ENCODE results near the gene C17orf78. TPM values are rescaled to one million over a fixed set of nuclear protein-coding genes. Genes with fewer than 3 reads are reported as not detected.

Gene C17orf78
- total and polyA plus RNA-seq, 2 of the 13 experiments (the other 11 are each of a cell fraction or from before 2014, with no cell fraction given) = not detected

DNA sequence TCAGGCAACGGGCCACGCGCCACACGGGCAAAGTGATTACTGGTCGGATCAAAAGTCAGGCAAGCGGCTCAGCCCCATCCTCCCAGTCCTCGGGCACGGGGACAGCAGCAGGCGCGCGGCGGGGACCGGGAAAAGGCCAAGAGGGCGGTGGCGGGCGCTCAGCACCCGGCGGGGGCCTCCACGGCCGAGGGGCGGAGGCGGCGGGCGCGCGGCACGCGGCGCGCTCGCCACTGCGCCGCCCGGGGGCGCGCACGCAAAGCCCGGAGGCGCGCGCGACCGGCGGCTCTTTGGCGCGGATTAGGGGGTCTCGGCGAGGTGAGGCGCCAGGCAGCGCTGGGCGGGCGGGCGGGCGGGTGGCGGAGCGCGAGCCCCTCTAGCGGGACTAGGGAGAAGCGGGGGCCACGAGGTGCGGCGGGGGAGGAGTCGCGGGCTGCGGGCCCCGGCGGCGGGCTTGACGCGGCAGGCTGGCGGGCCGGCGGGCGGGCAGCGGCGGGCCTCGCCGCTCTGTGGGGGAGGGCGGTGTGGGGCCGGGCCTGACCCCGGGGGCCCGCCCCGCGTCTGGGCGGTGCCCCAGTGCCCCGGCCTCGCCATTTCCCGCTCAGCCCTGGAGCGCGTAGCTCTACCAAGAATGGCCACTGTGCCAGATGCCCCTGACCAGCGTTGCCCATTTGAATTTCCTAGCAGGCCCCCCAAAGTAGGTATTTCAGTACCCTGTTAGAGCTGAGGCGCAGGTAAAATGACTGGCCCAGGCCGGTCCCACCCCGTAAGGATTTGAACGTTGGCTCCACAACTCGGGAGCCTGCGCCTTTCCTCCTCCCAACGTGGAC, 31.1 kb downstream of the C17orf78 start, which contains the start of the genes ACACA and TADA2A (continued):
- TF ChIP-seq, protein P1, sequence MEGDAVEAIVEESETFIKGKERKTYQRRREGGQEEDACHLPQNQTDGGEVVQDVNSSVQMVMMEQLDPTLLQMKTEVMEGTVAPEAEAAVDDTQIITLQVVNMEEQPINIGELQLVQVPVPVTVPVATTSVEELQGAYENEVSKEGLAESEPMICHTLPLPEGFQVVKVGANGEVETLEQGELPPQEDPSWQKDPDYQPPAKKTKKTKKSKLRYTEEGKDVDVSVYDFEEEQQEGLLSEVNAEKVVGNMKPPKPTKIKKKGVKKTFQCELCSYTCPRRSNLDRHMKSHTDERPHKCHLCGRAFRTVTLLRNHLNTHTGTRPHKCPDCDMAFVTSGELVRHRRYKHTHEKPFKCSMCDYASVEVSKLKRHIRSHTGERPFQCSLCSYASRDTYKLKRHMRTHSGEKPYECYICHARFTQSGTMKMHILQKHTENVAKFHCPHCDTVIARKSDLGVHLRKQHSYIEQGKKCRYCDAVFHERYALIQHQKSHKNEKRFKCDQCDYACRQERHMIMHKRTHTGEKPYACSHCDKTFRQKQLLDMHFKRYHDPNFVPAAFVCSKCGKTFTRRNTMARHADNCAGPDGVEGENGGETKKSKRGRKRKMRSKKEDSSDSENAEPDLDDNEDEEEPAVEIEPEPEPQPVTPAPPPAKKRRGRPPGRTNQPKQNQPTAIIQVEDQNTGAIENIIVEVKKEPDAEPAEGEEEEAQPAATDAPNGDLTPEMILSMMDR (CRISPR knock-in tag; IDR thresholded peaks at IDR 0.05) = no peak
- TF ChIP-seq ZNF296 (CRISPR knock-in tag; conservative IDR thresholded peaks at IDR 0.05) (0 out of 2 replicates have a peak, but pooled peaks have one; percentile 45), ZNF335 (CRISPR knock-in tag; IDR thresholded peaks at IDR 0.05) (0 out of 2 replicates have a peak, but pooled peaks have one; percentile 38), PHF8 (CRISPR knock-in tag; IDR thresholded peaks at IDR 0.05) (peak; percentile 88), DRAP1 (CRISPR knock-in tag; IDR thresholded peaks at IDR 0.05) (0 out of 2 replicates have a peak, but pooled peaks have one; percentile 18), ZNF256 (CRISPR knock-in tag; conservative IDR thresholded peaks at IDR 0.05) (no peak; the same call in 1 of the 2 replicates), ZHX2 (IDR thresholded peaks at IDR 0.05; ENCODE audit: low read depth) (0 out of 2 replicates have a peak, but pooled peaks have one; percentile 25), ZHX2 (CRISPR knock-in tag; IDR thresholded peaks at IDR 0.05; ENCODE audit: borderline replicate concordance) (no peak), ZNF414 (CRISPR knock-in tag; IDR thresholded peaks at IDR 0.05) (0 out of 2 replicates have a peak, but pooled peaks have one; percentile 19), IRF2 (CRISPR knock-in tag; IDR thresholded peaks at IDR 0.05) (peak; percentile 22; the same call in 1 of the 2 replicates), ZNF446 (CRISPR knock-in tag; IDR thresholded peaks at IDR 0.05) (no peak), ZNF12 (CRISPR knock-in tag; IDR thresholded peaks at IDR 0.05) (no peak)
- TF ChIP-seq, protein P2, sequence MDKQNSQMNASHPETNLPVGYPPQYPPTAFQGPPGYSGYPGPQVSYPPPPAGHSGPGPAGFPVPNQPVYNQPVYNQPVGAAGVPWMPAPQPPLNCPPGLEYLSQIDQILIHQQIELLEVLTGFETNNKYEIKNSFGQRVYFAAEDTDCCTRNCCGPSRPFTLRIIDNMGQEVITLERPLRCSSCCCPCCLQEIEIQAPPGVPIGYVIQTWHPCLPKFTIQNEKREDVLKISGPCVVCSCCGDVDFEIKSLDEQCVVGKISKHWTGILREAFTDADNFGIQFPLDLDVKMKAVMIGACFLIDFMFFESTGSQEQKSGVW (CRISPR knock-in tag; IDR thresholded peaks at IDR 0.05; ENCODE audit: borderline replicate concordance) = no peak
- TF ChIP-seq, protein P3, sequence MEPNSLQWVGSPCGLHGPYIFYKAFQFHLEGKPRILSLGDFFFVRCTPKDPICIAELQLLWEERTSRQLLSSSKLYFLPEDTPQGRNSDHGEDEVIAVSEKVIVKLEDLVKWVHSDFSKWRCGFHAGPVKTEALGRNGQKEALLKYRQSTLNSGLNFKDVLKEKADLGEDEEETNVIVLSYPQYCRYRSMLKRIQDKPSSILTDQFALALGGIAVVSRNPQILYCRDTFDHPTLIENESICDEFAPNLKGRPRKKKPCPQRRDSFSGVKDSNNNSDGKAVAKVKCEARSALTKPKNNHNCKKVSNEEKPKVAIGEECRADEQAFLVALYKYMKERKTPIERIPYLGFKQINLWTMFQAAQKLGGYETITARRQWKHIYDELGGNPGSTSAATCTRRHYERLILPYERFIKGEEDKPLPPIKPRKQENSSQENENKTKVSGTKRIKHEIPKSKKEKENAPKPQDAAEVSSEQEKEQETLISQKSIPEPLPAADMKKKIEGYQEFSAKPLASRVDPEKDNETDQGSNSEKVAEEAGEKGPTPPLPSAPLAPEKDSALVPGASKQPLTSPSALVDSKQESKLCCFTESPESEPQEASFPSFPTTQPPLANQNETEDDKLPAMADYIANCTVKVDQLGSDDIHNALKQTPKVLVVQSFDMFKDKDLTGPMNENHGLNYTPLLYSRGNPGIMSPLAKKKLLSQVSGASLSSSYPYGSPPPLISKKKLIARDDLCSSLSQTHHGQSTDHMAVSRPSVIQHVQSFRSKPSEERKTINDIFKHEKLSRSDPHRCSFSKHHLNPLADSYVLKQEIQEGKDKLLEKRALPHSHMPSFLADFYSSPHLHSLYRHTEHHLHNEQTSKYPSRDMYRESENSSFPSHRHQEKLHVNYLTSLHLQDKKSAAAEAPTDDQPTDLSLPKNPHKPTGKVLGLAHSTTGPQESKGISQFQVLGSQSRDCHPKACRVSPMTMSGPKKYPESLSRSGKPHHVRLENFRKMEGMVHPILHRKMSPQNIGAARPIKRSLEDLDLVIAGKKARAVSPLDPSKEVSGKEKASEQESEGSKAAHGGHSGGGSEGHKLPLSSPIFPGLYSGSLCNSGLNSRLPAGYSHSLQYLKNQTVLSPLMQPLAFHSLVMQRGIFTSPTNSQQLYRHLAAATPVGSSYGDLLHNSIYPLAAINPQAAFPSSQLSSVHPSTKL (CRISPR knock-in tag; IDR thresholded peaks at IDR 0.05) = no peak; the same call in 1 of the 2 replicates
